ENCODE measurements around the gene SLC6A2.

DNA sequence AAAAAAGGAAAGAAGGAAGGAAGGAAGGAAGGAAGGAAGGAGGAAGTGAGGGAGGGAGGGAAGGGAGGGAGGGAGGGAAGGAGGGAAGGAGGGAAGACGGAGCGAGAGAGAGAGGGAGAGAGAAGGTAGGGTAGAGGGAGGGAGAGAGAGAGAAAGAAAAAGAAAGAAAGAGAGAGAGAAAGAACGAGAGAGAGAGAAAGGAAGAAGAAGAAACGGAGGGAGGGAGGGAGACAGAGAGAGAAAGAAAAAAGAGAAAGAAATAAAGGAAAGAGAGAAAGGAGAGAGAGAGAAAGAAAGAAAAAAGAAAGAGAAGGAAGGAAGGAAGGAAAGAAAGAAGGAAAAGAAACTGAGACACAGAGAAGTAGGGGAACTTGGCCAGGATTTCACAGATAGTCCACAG, 8.4 kb upstream of the SLC6A2 start:
- TF ChIP-seq, protein P1, sequence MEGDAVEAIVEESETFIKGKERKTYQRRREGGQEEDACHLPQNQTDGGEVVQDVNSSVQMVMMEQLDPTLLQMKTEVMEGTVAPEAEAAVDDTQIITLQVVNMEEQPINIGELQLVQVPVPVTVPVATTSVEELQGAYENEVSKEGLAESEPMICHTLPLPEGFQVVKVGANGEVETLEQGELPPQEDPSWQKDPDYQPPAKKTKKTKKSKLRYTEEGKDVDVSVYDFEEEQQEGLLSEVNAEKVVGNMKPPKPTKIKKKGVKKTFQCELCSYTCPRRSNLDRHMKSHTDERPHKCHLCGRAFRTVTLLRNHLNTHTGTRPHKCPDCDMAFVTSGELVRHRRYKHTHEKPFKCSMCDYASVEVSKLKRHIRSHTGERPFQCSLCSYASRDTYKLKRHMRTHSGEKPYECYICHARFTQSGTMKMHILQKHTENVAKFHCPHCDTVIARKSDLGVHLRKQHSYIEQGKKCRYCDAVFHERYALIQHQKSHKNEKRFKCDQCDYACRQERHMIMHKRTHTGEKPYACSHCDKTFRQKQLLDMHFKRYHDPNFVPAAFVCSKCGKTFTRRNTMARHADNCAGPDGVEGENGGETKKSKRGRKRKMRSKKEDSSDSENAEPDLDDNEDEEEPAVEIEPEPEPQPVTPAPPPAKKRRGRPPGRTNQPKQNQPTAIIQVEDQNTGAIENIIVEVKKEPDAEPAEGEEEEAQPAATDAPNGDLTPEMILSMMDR (IDR thresholded peaks at IDR 0.05) = no peak
- no peak for TF ChIP-seq POLR2A (IDR thresholded peaks at IDR 0.05)

All from suprapubic skin (tissue), 3 donors.